Dendritic cell treated with granulocyte-macrophage colony-stimulating factor and Interleukin-4, amounts not matched to agents 40 ng/mL and 50 ng/mL, for 4 days (primary cell): Measurements from ENCODE around the gene LIMA1.
"Not testable (repeated sequence)": the region's sequence is repeated elsewhere in the genome, so short reads cannot be mapped to it uniquely, and the experiment has no call there.

Source experiments
- H3K27ac Mint-ChIP-seq: one replicate; pipeline ENCODE4 v1.8.0; 2022; ENCODE audit warnings: mild to moderate bottlenecking, mixed read lengths
- H3K27me3 Mint-ChIP-seq: one replicate; pipeline ENCODE4 v1.8.0; 2022; ENCODE audit warnings: mild to moderate bottlenecking, mixed read lengths
- H3K36me3 Mint-ChIP-seq: one replicate; pipeline ENCODE4 v1.8.0; 2022; ENCODE audit warnings: low read depth, mixed read lengths
- H3K4me1 Mint-ChIP-seq: one replicate; pipeline ENCODE4 v1.8.0; 2022; ENCODE audit warnings: low read depth, mixed read lengths
- H3K4me3 Mint-ChIP-seq: one replicate; pipeline ENCODE4 v1.8.0; 2022; ENCODE audit warnings: mild to moderate bottlenecking, moderate library complexity, mixed read lengths
- H3K9me3 Mint-ChIP-seq: one replicate; pipeline ENCODE4 v1.8.0; 2022; ENCODE audit warnings: mixed read lengths
- intact Hi-C: fragments of 100-400 bp; cut with micrococcal nuclease; formaldehyde crosslinking; loops from one replicate; pipeline ENCODE4 v1.15.0; 2022

The LIMA1 gene

GRCh38 chr12:50248883-50249282 lies 34.4 kb downstream of the LIMA1 start:
- H3K4me3 Mint-ChIP-seq, result no peak overlapping the region
- intact Hi-C loops, result no loop called here
- no peaks in the 10 kb centered on the region for H3K9me3 Mint-ChIP-seq
- no peak overlapping the region for H3K27ac Mint-ChIP-seq
- peaks cover 26% of the 10 kb centered on the region for H3K4me1 Mint-ChIP-seq
- peaks cover 14% of the 10 kb centered on the region for H3K27me3 Mint-ChIP-seq
- peaks cover 6% of the 10 kb centered on the region for H3K36me3 Mint-ChIP-seq

GRCh38 chr12:50248411-50248810 lies 34.9 kb downstream of the LIMA1 start:
- intact Hi-C loops, result no loop called here
- Mint-ChIP-seq H3K9me3 (no peaks in the 10 kb centered on the region), H3K27me3 (peaks cover 14% of the 10 kb centered on the region), H3K4me1 (peaks cover 24% of the 10 kb centered on the region), H3K27ac (no peak overlapping the region), H3K4me3 (no peak overlapping the region), H3K36me3 (peaks cover 6% of the 10 kb centered on the region)

- H3K27ac Mint-ChIP-seq, H3K9me3 Mint-ChIP-seq, H3K36me3 Mint-ChIP-seq, intact Hi-C loops, H3K4me3 Mint-ChIP-seq: not testable (repeated sequence)
- peaks cover 14% of the 10 kb centered on the region for H3K27me3 Mint-ChIP-seq
- H3K4me1 Mint-ChIP-seq, result peaks cover 24% of the 10 kb centered on the region
These were observed 35.7 kb downstream of the LIMA1 start for GRCh38 chr12:50247665-50248064.

- H3K4me1 Mint-ChIP-seq, result peaks cover 30% of the 10 kb centered on the region
- no peak overlapping the region for H3K4me3 Mint-ChIP-seq
- intact Hi-C loops, result no loop called here
- no peak overlapping the region for H3K27ac Mint-ChIP-seq
- H3K9me3 Mint-ChIP-seq, result no peaks in the 10 kb centered on the region
- peaks cover 14% of the 10 kb centered on the region for H3K27me3 Mint-ChIP-seq
- H3K36me3 Mint-ChIP-seq, result peaks cover 6% of the 10 kb centered on the region
These were observed 36.3 kb downstream of the LIMA1 start for GRCh38 chr12:50246873-50247612.

- Mint-ChIP-seq H3K27me3 (peaks cover 14% of the 10 kb centered on the region), H3K4me1 (peaks cover 37% of the 10 kb centered on the region), H3K36me3 (peaks cover 6% of the 10 kb centered on the region), H3K9me3 (no peaks in the 10 kb centered on the region), H3K27ac (no peak overlapping the region), H3K4me3 (no peak overlapping the region)
- intact Hi-C loops, result no loop called here
These were observed 37.0 kb downstream of the LIMA1 start for GRCh38 chr12:50246197-50246865.

GRCh38 chr12:50243507-50243906 lies 39.8 kb downstream of the LIMA1 start:
- no peaks in the 10 kb centered on the region for H3K9me3 Mint-ChIP-seq
- H3K4me3 Mint-ChIP-seq, result no peak overlapping the region
- no peak overlapping the region for H3K27ac Mint-ChIP-seq
- peaks cover 12% of the 10 kb centered on the region for H3K27me3 Mint-ChIP-seq
- H3K36me3 Mint-ChIP-seq, result peaks cover 6% of the 10 kb centered on the region
- peaks cover 50% of the 10 kb centered on the region for H3K4me1 Mint-ChIP-seq
- intact Hi-C loops, result no loop called here

- Mint-ChIP-seq H3K4me3 (no peak overlapping the region), H3K27me3 (peaks cover 10% of the 10 kb centered on the region), H3K9me3 (no peaks in the 10 kb centered on the region), H3K27ac (no peak overlapping the region), H3K36me3 (peaks cover 6% of the 10 kb centered on the region), H3K4me1 (peaks cover 50% of the 10 kb centered on the region)
- intact Hi-C loops, result loop anchor here (1.0 kb wide), 1 partner anchor 21 kb away; no protein-coding TSS in a partner anchor
These were observed 40.5 kb downstream of the LIMA1 start for GRCh38 chr12:50242751-50243191.

- H3K4me3 Mint-ChIP-seq, result no peak overlapping the region
- H3K9me3 Mint-ChIP-seq, result no peaks in the 10 kb centered on the region
- H3K36me3 Mint-ChIP-seq, result peaks cover 6% of the 10 kb centered on the region
- H3K27ac Mint-ChIP-seq, result no peak overlapping the region
- H3K4me1 Mint-ChIP-seq, result peaks cover 38% of the 10 kb centered on the region
- H3K27me3 Mint-ChIP-seq, result peaks cover 10% of the 10 kb centered on the region
- intact Hi-C loops, result no loop called here
These were observed 42.1 kb downstream of the LIMA1 start for GRCh38 chr12:50241178-50241577.

GRCh38 chr12:50240792-50241114 lies 42.6 kb downstream of the LIMA1 start:
- Mint-ChIP-seq H3K4me1 (peaks cover 35% of the 10 kb centered on the region), H3K36me3 (peaks cover 6% of the 10 kb centered on the region), H3K27ac (no peak overlapping the region), H3K27me3 (peaks cover 10% of the 10 kb centered on the region), H3K4me3 (no peak overlapping the region), H3K9me3 (no peaks in the 10 kb centered on the region)
- intact Hi-C loops, result no loop called here

GRCh38 chr12:50240096-50240791 lies 43.1 kb downstream of the LIMA1 start:
- Mint-ChIP-seq H3K27me3 (peaks cover 6% of the 10 kb centered on the region), H3K27ac (no peak overlapping the region), H3K36me3 (peaks cover 6% of the 10 kb centered on the region), H3K4me3 (no peak overlapping the region), H3K9me3 (no peaks in the 10 kb centered on the region), H3K4me1 (peaks cover 31% of the 10 kb centered on the region)
- intact Hi-C loops, result no loop called here

GRCh38 chr12:50239355-50239891 lies 43.9 kb downstream of the LIMA1 start:
- no peaks in the 10 kb centered on the region for H3K9me3 Mint-ChIP-seq
- H3K27ac Mint-ChIP-seq, result no peak overlapping the region
- H3K36me3 Mint-ChIP-seq, result no peaks in the 10 kb centered on the region
- peaks cover 26% of the 10 kb centered on the region for H3K4me1 Mint-ChIP-seq
- no peak overlapping the region for H3K4me3 Mint-ChIP-seq
- intact Hi-C loops, result no loop called here
- H3K27me3 Mint-ChIP-seq, result peaks cover 2% of the 10 kb centered on the region

- Mint-ChIP-seq H3K27me3 (no peaks in the 10 kb centered on the region), H3K4me3 (no peak overlapping the region), H3K4me1 (no peaks in the 10 kb centered on the region), H3K9me3 (no peaks in the 10 kb centered on the region), H3K36me3 (no peaks in the 10 kb centered on the region), H3K27ac (no peak overlapping the region)
- intact Hi-C loops, result no loop called here
These were observed 49.0 kb downstream of the LIMA1 start for GRCh38 chr12:50234347-50234746.

GRCh38 chr12:50232771-50233209 lies 50.5 kb downstream of the LIMA1 start:
- no peak overlapping the region for H3K4me3 Mint-ChIP-seq

GRCh38 chr12:50232206-50232605 lies 51.1 kb downstream of the LIMA1 start:
- Mint-ChIP-seq H3K4me3 (no peak overlapping the region), H3K27me3 (no peaks in the 10 kb centered on the region), H3K4me1 (no peaks in the 10 kb centered on the region), H3K9me3 (no peaks in the 10 kb centered on the region), H3K27ac (no peak overlapping the region), H3K36me3 (no peaks in the 10 kb centered on the region)
- intact Hi-C loops, result no loop called here

More at GRCh38 chr12:50232771-50233209, 50.5 kb downstream of the LIMA1 start:
- H3K4me1 Mint-ChIP-seq, result no peaks in the 10 kb centered on the region
- H3K27ac Mint-ChIP-seq, result no peak overlapping the region
- no peaks in the 10 kb centered on the region for H3K36me3 Mint-ChIP-seq
- H3K9me3 Mint-ChIP-seq, result no peaks in the 10 kb centered on the region
- H3K27me3 Mint-ChIP-seq, result no peaks in the 10 kb centered on the region
- intact Hi-C loops, result no loop called here
